ENCODE results near the gene HIVEP3. TPM values are rescaled to one million over a fixed set of nuclear protein-coding genes. Genes with fewer than 3 reads are reported as not detected.

HIVEP3 gene
- total RNA-seq, 1 experiment from 2014 or later = 1.4 TPM

DNA sequence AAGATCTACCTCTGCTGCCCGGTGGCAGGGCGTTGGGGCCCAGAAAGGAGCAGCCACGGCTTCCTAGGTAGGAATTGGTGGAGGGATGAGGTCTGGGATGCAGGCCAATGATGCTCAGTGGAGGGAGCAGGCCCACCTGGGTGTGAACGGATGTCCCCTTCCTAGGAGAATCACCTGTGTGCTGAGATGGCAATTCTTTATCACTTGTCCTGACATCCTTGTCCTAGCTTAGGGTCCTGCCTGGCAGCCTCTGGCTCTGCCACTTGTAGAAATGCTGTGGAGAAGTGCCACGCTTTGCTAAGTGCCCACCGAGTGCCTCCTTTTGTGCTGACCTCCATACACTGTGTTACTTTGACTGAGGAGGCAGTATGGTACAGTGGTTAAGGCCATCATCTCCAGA is 447.1 kb downstream of the HIVEP3 start:
- WGBS (ENCODE audit: extremely low coverage, insufficient read length, low lambda C conversion rate) = no CpG with 5 or more reads among the region's 6 CpGs
- no peak overlapping the region for H2AK5ac ChIP-seq (ENCODE audit: insufficient read length, low read length)

More for the DNA sequence above, 447.1 kb downstream of the HIVEP3 start:
- DNase-seq = no peak
- Histone ChIP-seq H3K79me2 (ENCODE audit: insufficient read depth, low read length) (no peaks in the 10 kb centered on the region), H2BK20ac (ENCODE audit: low read depth, low read length, poor library complexity, severe bottlenecking) (no peak overlapping the region), H4K20me1 (ENCODE audit: control insufficient read depth, insufficient read depth, insufficient read length) (no peaks in the 10 kb centered on the region), H2BK12ac (ENCODE audit: insufficient read length, low read depth, low read length) (no peak overlapping the region), H3K27ac (ENCODE audit: insufficient read length, low read depth, low read length) (no peak overlapping the region), H4K5ac (ENCODE audit: insufficient read length, low read depth, low read length) (no peak overlapping the region), H2BK120ac (ENCODE audit: low read depth, low read length, poor library complexity, severe bottlenecking) (no peak overlapping the region), H3K14ac (ENCODE audit: insufficient read depth, low read length) (no peak overlapping the region), H3K9me3 (ENCODE audit: control insufficient read depth, low read depth, low read length) (no peaks in the 10 kb centered on the region), H3K4me2 (ENCODE audit: insufficient read depth, insufficient read length, low read length) (no peak overlapping the region), H3K4me1 (ENCODE audit: insufficient read depth, low read length) (no peaks in the 10 kb centered on the region), H4K8ac (replicated peaks; ENCODE audit: insufficient read length, low read depth, low read length) (no peak overlapping the region), H3K23ac (ENCODE audit: insufficient read length, low read depth, low read length) (no peak overlapping the region), H3K79me1 (ENCODE audit: insufficient read depth, low read depth, low read length, poor library complexity, severe bottlenecking) (no peaks in the 10 kb centered on the region), H3K18ac (ENCODE audit: insufficient read length, low read depth, low read length) (no peak overlapping the region), H3K23me2 (ENCODE audit: insufficient read length, low read depth, low read length, poor library complexity, severe bottlenecking) (no peaks in the 10 kb centered on the region), H3K27me3 (ENCODE audit: insufficient read depth, low read length) (no peaks in the 10 kb centered on the region), H3K56ac (ENCODE audit: insufficient read length, low read depth, low read length) (no peak overlapping the region), H2BK15ac (ENCODE audit: low read depth, low read length) (no peak overlapping the region), H4K91ac (ENCODE audit: insufficient read length, low read depth, low read length) (no peak overlapping the region), H3T11ph (ENCODE audit: low read length) (no peak overlapping the region), H2AFZ (ENCODE audit: low read length) (no peak overlapping the region), H3K4ac (ENCODE audit: low read depth, low read length) (no peak overlapping the region), H2BK5ac (ENCODE audit: insufficient read length, low read length) (no peak overlapping the region), H3K9ac (ENCODE audit: extremely low read depth, insufficient read length, low read length) (no peak overlapping the region)
- no peak for TF ChIP-seq CTCF (conservative IDR thresholded peaks at IDR 0.05)
- Mint-ChIP-seq H3K9me3 (no peaks in the 10 kb centered on the region), H3K36me3 (ENCODE audit: insufficient read depth in 1 of 3, low read depth in 3 of 3) (no peaks in the 10 kb centered on the region), H3K4me1 (peaks cover 9 to 15% of the 10 kb centered on the region in 2 experiments), H3K27ac (no peak overlapping the region), H3K27me3 (ENCODE audit: low read depth) (peaks cover 1% of the 10 kb centered on the region; the same call in 1 of the 2 replicates), H3K4me3 (no peak overlapping the region)

All from H9 (cell line).